Epidermal melanocyte (primary cell): ENCODE measurements around the gene BDH1.
A peak's percentile ranks its signal among the peaks of the same experiment; 100 is the strongest.
"Not testable (repeated sequence)": the region's sequence is repeated elsewhere in the genome, so short reads cannot be mapped to it uniquely, and the experiment has no call there.

ENCODE experiments used
- DNase-seq: peaks from one replicate; pipeline ENCODE4 v3.0.0; 2011; ENCODE audit warnings: low spot score; ENCODE audit not compliant: insufficient read length

Gene BDH1

DNA sequence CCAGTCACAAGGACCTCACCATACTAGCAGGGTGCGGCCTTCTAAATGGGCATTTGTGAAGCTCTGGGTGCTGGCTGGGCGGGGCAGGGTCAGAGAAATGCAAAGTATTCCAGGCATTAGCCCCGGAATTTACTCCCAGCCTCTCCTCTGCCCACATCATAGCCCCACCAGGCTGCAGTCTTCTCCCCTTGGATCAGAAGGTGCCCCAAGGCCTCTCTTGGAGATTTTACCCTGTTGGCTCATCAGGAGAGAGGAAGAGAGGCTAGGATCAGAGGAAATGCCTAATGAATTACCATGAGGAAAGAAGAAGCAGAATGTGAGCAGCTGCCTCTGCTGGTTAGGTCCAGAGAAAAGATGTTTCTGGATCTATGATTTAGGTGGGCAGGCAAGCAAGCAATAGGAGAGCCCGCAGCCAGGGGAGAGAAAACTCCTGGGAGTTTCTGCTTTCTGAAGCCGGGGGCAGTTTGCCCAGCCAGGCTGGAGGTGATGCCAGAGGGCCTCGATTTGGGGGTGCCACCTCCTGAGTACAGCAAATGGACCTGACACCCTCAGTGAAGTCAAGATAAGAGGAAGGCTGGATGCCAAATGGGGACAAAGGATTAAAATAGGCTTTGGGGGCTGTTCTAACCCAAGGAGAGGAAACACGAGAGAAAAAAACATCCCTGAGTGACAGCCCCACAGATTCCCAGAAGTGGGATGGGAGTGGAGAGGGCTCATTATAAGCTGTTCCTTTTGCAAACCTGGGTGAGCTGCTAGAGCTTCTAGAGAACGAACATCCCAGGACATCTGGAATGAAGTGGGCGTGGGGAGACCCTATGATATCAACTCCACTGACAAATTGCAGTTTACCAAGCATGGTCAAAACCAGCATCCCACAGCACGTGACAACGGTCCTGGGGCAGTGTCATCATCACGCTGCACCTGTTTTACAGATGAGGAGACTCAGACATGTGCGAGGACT, 65.4 kb downstream of the BDH1 start:
- DNase-seq: peak; percentile 48

DNA sequence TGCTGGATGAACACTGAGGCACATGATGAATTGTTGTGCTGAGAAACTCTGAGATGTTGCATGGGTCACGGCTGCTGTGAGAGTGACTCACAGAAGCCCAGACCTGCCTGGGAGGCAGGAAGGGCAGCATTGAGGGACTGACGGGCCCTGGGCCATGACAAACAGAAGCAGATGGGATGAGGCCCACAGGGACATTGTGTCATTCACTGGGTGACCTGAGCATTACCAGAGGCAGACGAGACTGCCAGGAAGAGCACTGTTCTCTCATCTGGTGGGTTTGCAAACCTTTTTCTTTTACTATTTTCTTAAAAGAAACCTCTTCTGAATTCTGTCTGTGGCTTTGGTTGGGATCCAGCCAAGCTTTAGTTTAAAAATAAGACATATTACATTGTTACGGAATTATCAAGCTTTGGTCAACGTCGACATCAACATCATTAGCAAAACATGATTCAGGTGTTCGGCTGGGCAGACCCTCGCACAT, 67.8 kb downstream of the BDH1 start:
- DNase-seq: peak; percentile 58

DNA sequence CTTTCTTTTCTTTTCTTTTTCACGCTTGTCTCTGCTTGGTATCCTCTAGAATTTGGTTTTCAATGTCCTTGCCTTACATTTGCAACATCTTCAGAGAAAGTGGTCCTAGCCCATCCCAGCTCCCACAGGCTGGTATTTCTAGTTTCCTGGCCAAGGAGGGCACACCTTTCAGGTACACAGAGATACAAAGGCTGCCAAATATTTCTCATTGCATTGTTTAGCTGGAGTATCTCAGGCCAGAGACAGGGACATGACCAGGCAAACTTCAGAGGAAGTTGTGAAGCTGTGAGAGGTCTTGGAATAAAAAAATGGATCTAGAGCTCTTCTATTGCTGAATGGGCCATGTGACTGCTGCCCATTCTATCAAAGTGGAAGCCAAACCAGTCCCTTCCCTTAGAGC, 68.9 kb downstream of the BDH1 start:
- DNase-seq: no peak

- no peak for DNase-seq
Measured at GRCh38 chr3:197485143-197485542, 70.6 kb downstream of the BDH1 start.

DNA sequence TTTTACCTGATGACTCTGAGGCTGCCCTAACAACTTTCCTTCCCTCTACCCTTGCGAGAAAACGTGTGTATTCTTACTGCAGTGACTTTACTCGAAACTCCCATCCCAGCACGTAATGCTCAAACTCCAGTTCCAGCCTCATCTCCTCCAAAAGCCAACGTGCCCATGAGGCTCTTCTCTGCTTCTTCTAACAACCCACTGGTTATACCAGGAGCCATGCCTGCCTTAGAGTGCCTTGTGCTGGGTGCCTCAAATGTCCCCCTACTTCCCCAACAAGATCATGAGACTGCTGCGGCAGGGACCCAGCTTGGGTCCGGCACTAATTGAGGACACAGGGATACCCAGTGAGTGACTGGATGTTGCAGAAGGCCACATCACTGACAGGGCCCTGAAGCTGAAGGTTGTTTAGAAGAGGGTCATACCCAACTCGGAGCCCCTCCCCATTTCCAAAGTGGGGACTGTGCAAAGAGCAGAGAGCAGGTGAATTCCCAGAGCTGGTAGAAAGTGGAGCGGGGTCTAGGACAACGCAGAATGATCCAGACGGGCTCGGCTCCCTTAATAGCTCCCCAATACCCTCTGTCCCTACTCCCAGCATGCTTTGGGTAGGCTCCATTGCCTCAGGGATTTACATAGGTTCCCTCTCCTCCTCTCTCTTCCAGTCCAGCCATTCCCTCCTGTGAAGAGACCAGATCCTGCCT, 71.4 kb downstream of the BDH1 start:
- no peak for DNase-seq

- DNase-seq: no peak
Measured at GRCh38 chr3:197482001-197482400, 73.8 kb downstream of the BDH1 start.

DNA sequence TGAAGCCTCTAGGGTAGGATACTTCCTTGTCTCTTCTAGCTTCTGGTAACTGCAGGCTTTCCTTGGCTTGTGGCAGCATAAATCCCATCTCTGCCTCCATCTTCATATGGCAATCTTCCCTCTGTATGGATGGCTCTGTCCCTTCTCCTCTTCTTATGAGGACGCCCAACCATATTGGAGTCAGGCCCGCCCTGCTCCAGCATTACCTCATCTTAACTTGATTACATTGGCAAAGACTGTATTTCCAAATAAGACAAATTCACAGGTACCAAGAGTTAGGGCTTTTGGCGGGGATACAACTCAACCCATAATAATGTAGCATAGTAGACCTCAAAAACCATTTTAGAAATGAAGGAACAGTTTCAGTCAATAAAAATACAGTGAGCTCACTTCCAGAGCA, 75.4 kb downstream of the BDH1 start:
- DNase-seq: no peak

DNA sequence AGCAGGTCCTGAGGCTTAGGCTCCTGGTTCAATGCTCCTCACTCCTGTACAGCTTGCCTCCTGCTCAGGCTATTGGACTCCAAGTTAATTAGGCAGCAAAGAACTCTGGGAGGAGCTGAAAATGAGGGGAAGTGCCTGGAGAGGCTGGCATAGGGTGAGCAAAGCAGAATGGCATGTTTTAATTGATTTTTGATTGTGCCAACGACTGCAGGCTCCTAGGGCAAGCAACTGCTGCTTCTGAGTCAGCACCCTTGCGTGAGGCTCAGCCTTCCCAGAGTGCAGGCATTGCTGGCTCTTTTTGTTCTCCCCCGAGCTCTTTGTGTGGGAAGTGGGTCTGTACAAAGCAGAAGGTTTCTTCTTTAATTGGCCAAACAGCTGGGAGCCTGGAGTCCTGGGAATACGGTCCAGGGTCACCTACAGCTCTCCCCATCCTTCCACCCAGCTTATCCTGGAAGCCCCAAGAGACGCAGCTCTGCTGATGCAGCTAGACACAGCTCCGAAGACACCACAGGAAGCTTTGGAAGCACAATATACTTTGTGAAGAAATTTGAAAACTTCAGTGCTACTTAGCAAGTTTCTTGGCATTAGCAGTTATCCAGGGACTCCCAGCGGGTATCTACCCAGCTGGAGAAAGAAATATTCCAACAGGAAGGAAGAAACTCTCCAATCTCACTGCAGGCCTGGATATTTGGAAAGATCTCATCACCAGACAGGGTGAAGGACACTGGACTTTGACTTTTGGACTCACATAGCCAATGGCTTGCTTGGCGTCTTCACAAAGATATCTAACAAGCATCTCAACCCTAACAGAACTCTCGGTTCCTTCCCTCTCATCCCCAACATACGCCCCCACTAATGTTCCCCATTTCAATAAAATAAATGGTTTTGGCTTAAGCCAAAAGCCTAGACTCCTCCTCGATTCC, 76.8 kb downstream of the BDH1 start:
- no peak for DNase-seq

GRCh38 chr3:197477816-197478215, 78.0 kb downstream of the BDH1 start:
- DNase-seq: not testable (repeated sequence)

DNA sequence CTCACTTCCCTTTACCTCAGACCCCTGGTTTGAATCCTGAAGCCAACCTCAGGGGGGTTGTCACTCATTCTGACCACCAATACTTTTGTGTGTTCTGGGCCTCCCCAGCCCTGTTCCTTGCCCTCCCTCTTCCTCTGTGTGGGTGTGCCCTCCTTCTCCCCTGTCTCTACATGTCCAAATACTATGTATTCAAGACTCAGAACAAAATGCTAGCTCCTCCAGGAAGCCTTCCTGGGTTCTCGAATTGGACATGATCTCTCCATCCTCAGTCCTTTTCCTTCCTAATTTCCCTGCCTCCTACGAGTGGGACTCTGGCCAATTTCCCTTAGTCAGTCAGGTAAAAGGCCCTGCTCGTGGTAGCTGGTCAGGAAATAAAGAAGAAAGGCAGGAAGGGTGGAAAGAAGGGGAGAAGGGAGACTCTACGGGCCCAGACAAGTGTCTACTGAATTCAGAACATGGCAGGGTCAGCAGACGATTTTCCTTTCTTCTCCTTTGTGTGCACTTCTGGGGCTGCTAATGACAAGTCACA, 79.7 kb downstream of the BDH1 start:
- DNase-seq: no peak

- DNase-seq: no peak
Measured at GRCh38 chr3:197475514-197475913, 80.3 kb downstream of the BDH1 start.

- no peak for DNase-seq
Measured at GRCh38 chr3:197472151-197472550, 83.6 kb downstream of the BDH1 start.

- no peak for DNase-seq
Measured at GRCh38 chr3:197471221-197472010, 84.4 kb downstream of the BDH1 start.

GRCh38 chr3:197468866-197469382, 86.8 kb downstream of the BDH1 start:
- DNase-seq: no peak

- DNase-seq: no peak
Measured at GRCh38 chr3:197468167-197468566, 87.6 kb downstream of the BDH1 start.

- peak; percentile 55 for DNase-seq
Measured at GRCh38 chr3:197466586-197467399, 89.0 kb downstream of the BDH1 start.

GRCh38 chr3:197465996-197466549, 89.7 kb downstream of the BDH1 start:
- no peak for DNase-seq

GRCh38 chr3:197465197-197465995, 90.4 kb downstream of the BDH1 start:
- DNase-seq: no peak
